ENCODE measurements around the gene PPM1H.

The PPM1H gene

DNA sequence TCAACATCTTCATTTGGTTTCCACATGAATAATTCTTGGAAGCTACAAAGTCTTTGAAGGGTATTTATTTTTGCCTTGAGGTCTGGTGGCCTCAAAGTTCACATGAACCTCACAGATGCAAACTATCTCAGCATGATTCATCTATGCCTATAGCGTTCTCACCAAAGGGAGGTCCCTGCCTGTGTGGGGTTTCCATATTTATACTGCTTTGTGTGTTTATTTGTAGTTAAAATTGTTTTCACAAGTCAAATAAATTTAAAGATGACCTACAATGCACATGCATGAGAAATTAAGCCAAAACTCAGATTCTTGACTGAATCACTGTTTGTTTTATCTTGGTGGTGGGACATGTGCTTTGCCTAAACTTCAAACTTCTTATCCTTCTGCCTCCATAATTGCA is 176.7 kb downstream of the PPM1H start:
- Histone ChIP-seq H3K27me3 (ENCODE audit: control insufficient read depth in 1 of 2, insufficient read depth in 2 of 2, low read length in 2 of 2) (no peaks in the 10 kb centered on the region), H3K4me1 (ENCODE audit: insufficient read depth, low read length) (no peaks in the 10 kb centered on the region), H3K9me3 (ENCODE audit: low read length) (no peaks in the 10 kb centered on the region), H3K36me3 (ENCODE audit: insufficient read depth, low read length) (no peaks in the 10 kb centered on the region), H3K4me3 (ENCODE audit: low read depth in 1 of 2, low read length in 2 of 2) (no peak overlapping the region), H3K27ac (ENCODE audit: low read depth, low read length) (no peak overlapping the region), H3K9ac (ENCODE audit: low read length) (no peak overlapping the region)

DNA sequence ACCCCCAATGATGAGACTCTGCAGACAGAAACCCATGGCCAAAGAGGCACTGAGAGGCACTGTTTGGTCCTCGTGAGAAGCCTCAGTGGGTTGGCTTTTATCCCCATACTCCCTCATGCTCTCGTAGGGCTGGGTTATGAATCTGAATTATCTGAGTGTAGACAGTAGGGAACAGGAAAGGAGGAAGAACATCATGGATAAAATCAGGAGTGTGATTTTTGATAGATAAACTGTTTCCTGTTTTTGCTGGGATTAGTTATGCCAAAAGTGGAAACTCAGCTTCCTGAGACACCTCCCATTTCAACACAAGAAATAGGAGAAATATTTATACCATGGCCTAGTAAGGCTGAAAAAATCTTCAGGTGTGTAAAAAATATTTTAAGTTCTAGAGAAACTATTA is 177.9 kb downstream of the PPM1H start:
- H3K9ac ChIP-seq (ENCODE audit: low read length), result no peak overlapping the region
- no peaks in the 10 kb centered on the region for H3K4me1 ChIP-seq (ENCODE audit: insufficient read depth, low read length)
- no peaks in the 10 kb centered on the region for H3K9me3 ChIP-seq (ENCODE audit: low read length)
- H3K4me3 ChIP-seq (ENCODE audit: low read depth in 1 of 2, low read length in 2 of 2), result no peak overlapping the region
- H3K27ac ChIP-seq (ENCODE audit: low read depth, low read length), result no peak overlapping the region
- H3K27me3 ChIP-seq (ENCODE audit: control insufficient read depth in 1 of 2, insufficient read depth in 2 of 2, low read length in 2 of 2), result no peaks in the 10 kb centered on the region
- no peaks in the 10 kb centered on the region for H3K36me3 ChIP-seq (ENCODE audit: insufficient read depth, low read length)

DNA sequence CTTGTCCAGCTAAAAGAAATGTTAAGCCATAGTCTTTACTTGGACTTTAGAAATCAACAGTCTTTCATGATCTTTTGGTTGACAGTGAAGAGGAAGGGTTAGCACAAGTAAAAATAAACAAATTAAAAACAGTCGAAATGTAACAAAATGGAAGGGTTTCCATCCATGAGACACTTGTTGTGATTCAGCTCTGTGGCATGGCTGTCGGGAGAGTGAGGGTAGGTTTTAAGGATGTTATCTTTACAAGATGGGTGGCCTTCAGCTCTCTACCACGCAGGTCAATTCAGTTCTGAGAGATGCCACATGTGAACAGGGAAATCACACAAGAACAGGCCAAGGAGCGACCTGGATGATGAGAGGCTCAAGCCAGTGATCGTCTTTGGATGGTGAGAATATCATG is 180.2 kb downstream of the PPM1H start:
- Histone ChIP-seq H3K27me3 (ENCODE audit: control insufficient read depth in 1 of 2, insufficient read depth in 2 of 2, low read length in 2 of 2) (no peaks in the 10 kb centered on the region), H3K9ac (ENCODE audit: low read length) (no peak overlapping the region), H3K36me3 (ENCODE audit: insufficient read depth, low read length) (no peaks in the 10 kb centered on the region), H3K9me3 (ENCODE audit: low read length) (no peaks in the 10 kb centered on the region), H3K4me1 (ENCODE audit: insufficient read depth, low read length) (no peaks in the 10 kb centered on the region), H3K27ac (ENCODE audit: low read depth, low read length) (no peak overlapping the region), H3K4me3 (ENCODE audit: low read depth in 1 of 2, low read length in 2 of 2) (no peak overlapping the region)

DNA sequence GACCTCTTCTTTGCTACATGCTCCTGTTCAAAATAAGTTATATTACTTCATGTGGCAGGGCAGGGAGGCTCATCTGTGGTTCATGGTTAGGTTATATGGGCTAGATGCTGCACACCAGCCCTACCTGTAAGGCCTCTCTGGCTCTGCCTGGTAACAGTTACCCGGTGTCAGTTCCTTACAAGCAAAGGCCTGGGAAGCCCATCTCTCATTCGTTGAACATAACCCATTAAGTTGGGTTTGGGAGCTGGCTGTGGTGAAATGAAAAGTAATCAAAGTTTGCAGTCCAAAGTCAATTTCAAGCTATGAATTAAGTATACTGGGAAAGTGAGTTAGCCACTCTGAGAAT is 183.2 kb downstream of the PPM1H start:
- H3K9me3 ChIP-seq (ENCODE audit: low read length), result no peaks in the 10 kb centered on the region
- no peaks in the 10 kb centered on the region for H3K27me3 ChIP-seq (ENCODE audit: control insufficient read depth in 1 of 2, insufficient read depth in 2 of 2, low read length in 2 of 2)
- no peaks in the 10 kb centered on the region for H3K4me1 ChIP-seq (ENCODE audit: insufficient read depth, low read length)
- H3K4me3 ChIP-seq (ENCODE audit: low read depth in 1 of 2, low read length in 2 of 2), result no peak overlapping the region
- H3K36me3 ChIP-seq (ENCODE audit: insufficient read depth, low read length), result no peaks in the 10 kb centered on the region
- H3K9ac ChIP-seq (ENCODE audit: low read length), result no peak overlapping the region
- no peak overlapping the region for H3K27ac ChIP-seq (ENCODE audit: low read depth, low read length)

DNA sequence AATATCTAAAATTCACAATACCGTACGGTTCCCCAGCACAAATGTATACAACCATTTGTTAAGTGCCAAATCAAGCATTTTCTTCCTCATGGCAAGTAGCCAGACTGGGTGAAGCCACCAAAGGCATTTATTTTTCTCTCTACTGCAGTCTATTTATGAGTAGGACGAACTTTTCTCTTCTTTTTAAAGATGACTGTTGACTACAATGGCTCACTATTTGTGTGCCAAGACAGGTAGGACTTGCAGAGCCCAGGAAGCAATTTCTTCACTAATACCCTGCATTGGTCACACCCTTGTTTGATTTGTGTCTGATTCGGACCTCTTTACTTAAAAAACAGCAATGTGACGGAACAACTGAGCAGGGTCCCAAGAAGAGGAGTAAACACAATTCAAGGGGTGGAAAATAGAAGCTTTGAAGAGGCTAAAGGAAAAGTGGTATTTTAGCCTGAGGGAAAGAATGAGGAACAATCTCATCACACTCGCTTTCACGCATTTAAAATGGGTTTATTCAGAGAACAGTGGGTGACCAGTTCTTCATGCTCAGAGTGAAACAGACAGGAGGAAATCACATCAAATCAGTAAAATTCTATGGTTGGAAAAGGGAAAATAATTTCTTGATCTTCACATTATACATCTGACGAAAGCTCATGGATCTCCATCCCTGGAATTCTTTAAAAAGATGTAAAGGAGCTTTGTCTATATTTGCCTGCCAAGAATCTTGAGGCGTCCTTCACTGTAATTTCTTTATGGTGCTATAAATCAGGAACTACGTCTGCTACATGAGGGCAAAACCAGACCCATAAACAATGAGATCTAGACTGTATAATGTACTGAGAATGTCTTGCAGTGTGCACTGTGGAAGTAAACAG is 183.8 kb downstream of the PPM1H start:
- H3K27ac ChIP-seq (ENCODE audit: low read depth, low read length), result no peak overlapping the region
- H3K9me3 ChIP-seq (ENCODE audit: low read length), result no peaks in the 10 kb centered on the region
- no peaks in the 10 kb centered on the region for H3K36me3 ChIP-seq (ENCODE audit: insufficient read depth, low read length)
- H3K27me3 ChIP-seq (ENCODE audit: control insufficient read depth in 1 of 2, insufficient read depth in 2 of 2, low read length in 2 of 2), result no peaks in the 10 kb centered on the region
- H3K4me1 ChIP-seq (ENCODE audit: insufficient read depth, low read length), result no peaks in the 10 kb centered on the region
- no peak overlapping the region for H3K9ac ChIP-seq (ENCODE audit: low read length)
- no peak overlapping the region for H3K4me3 ChIP-seq (ENCODE audit: low read depth in 1 of 2, low read length in 2 of 2)

DNA sequence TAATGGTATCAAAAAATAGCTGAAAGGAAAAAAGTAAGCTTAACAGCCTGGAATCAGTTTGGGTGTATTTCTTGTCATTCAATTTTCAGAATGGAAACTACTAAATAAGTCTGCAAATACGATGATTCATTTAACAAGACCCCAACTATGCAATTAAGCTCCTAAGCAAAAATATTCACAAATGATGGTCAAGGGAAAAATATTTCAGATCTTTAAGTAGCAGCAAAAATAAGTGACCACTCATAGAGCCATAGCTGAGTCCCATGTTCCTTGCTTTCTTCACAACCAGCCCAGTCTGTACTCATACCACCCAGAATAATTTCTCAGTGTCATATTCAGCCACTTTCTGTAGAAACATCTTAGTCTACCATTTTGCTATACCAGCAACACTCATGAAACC is 185.4 kb downstream of the PPM1H start:
- no peaks in the 10 kb centered on the region for H3K4me1 ChIP-seq (ENCODE audit: insufficient read depth, low read length)
- H3K27ac ChIP-seq (ENCODE audit: low read depth, low read length), result no peak overlapping the region
- no peak overlapping the region for H3K9ac ChIP-seq (ENCODE audit: low read length)
- H3K4me3 ChIP-seq (ENCODE audit: low read depth in 1 of 2, low read length in 2 of 2), result no peak overlapping the region
- no peaks in the 10 kb centered on the region for H3K36me3 ChIP-seq (ENCODE audit: insufficient read depth, low read length)
- no peaks in the 10 kb centered on the region for H3K27me3 ChIP-seq (ENCODE audit: control insufficient read depth in 1 of 2, insufficient read depth in 2 of 2, low read length in 2 of 2)
- no peaks in the 10 kb centered on the region for H3K9me3 ChIP-seq (ENCODE audit: low read length)

DNA sequence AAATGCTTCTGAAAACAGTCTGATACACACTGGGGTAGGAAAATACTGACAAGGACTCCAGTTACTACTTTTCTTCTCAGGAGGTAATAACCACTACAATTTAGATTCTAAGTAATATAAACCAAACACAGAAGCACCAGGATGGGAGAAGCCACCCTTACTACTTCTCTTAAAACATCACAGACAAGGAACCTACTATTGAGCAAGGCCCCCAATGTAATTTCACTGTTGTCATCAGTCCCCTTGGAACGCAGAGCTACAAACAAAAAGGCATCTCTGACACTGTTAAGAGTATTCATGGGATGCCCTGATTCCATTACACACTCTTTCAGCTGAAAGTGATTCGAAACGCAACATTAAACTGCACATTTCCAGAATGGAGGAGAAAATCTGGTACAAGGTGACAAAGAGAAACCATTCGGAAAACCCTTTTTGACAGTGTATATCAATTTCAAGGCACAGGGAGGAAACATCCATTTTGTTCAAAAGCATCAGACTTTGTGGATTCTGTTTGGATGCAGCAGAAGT is 185.9 kb downstream of the PPM1H start:
- no peak overlapping the region for H3K4me3 ChIP-seq (ENCODE audit: low read depth in 1 of 2, low read length in 2 of 2)
- no peaks in the 10 kb centered on the region for H3K27me3 ChIP-seq (ENCODE audit: control insufficient read depth in 1 of 2, insufficient read depth in 2 of 2, low read length in 2 of 2)
- no peaks in the 10 kb centered on the region for H3K36me3 ChIP-seq (ENCODE audit: insufficient read depth, low read length)
- no peaks in the 10 kb centered on the region for H3K9me3 ChIP-seq (ENCODE audit: low read length)
- no peak overlapping the region for H3K9ac ChIP-seq (ENCODE audit: low read length)
- no peak overlapping the region for H3K27ac ChIP-seq (ENCODE audit: low read depth, low read length)
- H3K4me1 ChIP-seq (ENCODE audit: insufficient read depth, low read length), result no peaks in the 10 kb centered on the region

DNA sequence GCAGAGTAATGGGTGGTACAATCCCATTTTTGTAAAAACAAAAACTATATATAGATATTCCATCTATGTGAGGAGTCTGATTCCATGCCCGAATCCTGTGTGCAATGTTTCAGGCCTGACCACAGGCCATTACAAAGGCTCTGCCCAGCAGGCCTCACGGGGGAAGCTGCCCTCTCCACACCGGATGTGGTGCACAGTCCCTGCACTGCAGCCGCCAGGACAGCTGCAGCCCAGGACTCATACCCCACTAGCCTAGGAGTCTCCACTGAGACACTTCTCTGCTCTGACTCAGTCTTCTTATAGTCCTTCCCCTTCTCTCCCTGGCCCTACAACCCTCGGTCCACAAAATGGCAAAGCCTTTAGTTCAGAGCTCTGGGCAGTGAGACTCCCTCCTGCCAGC is 190.4 kb downstream of the PPM1H start:
- H3K36me3 ChIP-seq (ENCODE audit: insufficient read depth, low read length), result no peaks in the 10 kb centered on the region
- H3K27ac ChIP-seq (ENCODE audit: low read depth, low read length), result no peak overlapping the region
- no peaks in the 10 kb centered on the region for H3K4me1 ChIP-seq (ENCODE audit: insufficient read depth, low read length)
- H3K27me3 ChIP-seq (ENCODE audit: control insufficient read depth in 1 of 2, insufficient read depth in 2 of 2, low read length in 2 of 2), result no peaks in the 10 kb centered on the region
- H3K4me3 ChIP-seq (ENCODE audit: low read depth in 1 of 2, low read length in 2 of 2), result no peak overlapping the region
- no peak overlapping the region for H3K9ac ChIP-seq (ENCODE audit: low read length)
- H3K9me3 ChIP-seq (ENCODE audit: low read length), result no peaks in the 10 kb centered on the region

DNA sequence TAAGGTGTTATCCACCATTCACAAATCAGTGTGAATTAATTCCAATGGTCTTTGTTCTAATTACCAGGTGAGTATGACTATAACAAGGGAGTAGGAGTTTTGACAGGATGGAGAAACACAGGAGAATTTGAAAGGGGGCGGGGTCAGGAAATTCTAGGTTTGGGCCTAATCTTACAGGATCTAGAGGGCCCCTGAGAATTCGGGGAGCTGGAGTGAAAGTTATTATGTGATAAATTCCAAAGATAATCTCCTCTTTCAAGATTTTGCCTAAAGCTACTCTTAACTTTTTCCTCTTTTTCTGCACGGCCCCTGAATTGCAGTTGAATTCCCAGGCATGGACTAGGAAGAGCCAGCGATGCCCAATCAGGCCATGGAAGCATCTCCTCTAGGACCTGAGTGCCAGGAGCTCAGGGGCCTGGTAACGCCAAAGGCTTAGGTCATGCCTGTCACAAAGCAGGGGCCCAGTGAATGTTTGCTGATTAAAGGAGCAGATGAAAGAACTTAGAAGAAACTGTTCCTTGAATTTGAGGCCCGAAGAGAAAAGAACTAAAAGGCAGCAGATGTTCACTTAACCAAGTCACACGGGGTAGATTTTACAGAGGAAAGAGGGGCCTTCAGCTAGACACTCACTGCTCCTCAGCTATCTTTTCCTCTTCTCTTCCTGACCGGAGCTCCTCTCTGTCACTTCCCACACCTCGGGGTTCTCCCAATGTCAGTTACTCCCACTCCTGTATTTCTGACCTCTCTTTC is 195.5 kb downstream of the PPM1H start:
- Histone ChIP-seq H3K4me3 (ENCODE audit: low read depth in 1 of 2, low read length in 2 of 2) (no peak overlapping the region), H3K4me1 (ENCODE audit: insufficient read depth, low read length) (no peaks in the 10 kb centered on the region), H3K36me3 (ENCODE audit: insufficient read depth, low read length) (no peaks in the 10 kb centered on the region), H3K9ac (ENCODE audit: low read length) (no peak overlapping the region), H3K27ac (ENCODE audit: low read depth, low read length) (no peak overlapping the region), H3K9me3 (ENCODE audit: low read length) (no peaks in the 10 kb centered on the region), H3K27me3 (ENCODE audit: control insufficient read depth in 1 of 2, insufficient read depth in 2 of 2, low read length in 2 of 2) (no peaks in the 10 kb centered on the region)

DNA sequence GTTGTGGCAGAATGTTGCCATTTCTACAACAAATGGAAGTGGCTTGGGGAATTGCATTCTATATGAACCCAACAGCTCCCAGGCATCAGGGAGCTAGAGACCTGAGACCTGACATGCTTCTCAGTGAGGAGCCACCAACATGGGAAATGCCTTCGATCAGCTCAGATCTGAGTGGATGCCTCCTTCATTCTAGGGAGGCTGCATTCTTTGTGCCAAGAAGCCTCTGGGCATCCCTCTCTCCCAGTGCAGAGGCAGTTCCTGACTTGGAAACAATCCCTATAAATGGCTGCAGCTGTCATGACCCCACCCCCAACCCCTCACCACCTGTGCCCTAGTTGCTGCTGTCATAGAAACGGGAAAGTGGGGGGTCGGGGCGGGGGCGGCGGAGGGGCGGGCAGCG is 196.3 kb downstream of the PPM1H start:
- Histone ChIP-seq H3K27ac (ENCODE audit: low read depth, low read length) (no peak overlapping the region), H3K9me3 (ENCODE audit: low read length) (no peaks in the 10 kb centered on the region), H3K9ac (ENCODE audit: low read length) (no peak overlapping the region)

DNA sequence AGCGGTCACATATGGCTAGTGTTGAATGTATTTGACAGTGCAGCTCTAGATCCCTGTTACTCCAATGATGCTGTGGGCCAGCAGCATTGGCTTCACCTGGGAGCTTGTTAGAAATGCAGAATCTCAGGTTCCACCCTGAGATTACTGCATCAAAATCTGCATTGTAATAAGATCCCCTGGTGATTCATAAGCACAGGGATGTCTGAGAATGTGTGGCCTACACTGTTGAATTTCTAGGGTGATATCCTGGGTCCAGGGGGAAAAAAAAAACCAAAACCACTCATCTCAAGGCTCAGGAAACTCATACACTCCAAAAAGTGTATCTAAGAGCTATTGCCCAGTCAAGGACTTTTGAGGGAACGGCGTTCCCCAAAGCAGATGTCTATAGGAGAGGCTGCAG is 196.8 kb downstream of the PPM1H start:
- Histone ChIP-seq H3K4me1 (ENCODE audit: insufficient read depth, low read length) (no peaks in the 10 kb centered on the region), H3K27ac (ENCODE audit: low read depth, low read length) (no peak overlapping the region)

More for the DNA sequence above, 196.3 kb downstream of the PPM1H start:
- Histone ChIP-seq H3K4me1 (ENCODE audit: insufficient read depth, low read length) (no peaks in the 10 kb centered on the region), H3K4me3 (ENCODE audit: low read depth in 1 of 2, low read length in 2 of 2) (no peak overlapping the region), H3K36me3 (ENCODE audit: insufficient read depth, low read length) (no peaks in the 10 kb centered on the region), H3K27me3 (ENCODE audit: control insufficient read depth in 1 of 2, insufficient read depth in 2 of 2, low read length in 2 of 2) (no peaks in the 10 kb centered on the region)

More for the DNA sequence above, 196.8 kb downstream of the PPM1H start:
- no peak overlapping the region for H3K9ac ChIP-seq (ENCODE audit: low read length)
- no peaks in the 10 kb centered on the region for H3K9me3 ChIP-seq (ENCODE audit: low read length)
- no peak overlapping the region for H3K4me3 ChIP-seq (ENCODE audit: low read depth in 1 of 2, low read length in 2 of 2)
- H3K27me3 ChIP-seq (ENCODE audit: control insufficient read depth in 1 of 2, insufficient read depth in 2 of 2, low read length in 2 of 2), result no peaks in the 10 kb centered on the region
- no peaks in the 10 kb centered on the region for H3K36me3 ChIP-seq (ENCODE audit: insufficient read depth, low read length)

Data from muscle layer of colon (tissue), 2 donors.